Measurements from ENCODE around the gene FRAS1. TPM values are rescaled to one million over a fixed set of nuclear protein-coding genes. Genes with fewer than 3 reads are reported as not detected.

The FRAS1 gene
- total and polyA plus RNA-seq, 2 of the 8 experiments (the other 6 are each of a cell fraction or from before 2014, with no cell fraction given), result 38.5 to 109 TPM

DNA sequence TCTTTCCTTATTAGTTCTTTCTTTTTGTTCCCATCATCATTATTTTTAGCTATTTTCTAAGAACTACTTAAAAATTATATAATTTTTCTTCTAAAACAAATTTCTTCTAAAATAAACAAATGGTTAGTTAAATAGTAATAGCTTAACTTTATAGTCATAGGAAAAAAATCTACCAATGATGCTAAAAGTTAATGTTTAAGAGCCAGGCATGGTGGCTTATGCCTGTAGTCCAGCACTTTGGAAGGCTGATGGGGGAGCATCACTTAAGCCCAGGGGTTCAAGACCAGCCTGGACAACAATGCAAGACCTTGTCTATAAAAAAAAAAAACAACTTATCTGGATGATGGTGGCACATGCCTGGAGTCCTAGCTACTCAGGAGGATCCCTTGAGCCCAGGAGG, 367.3 kb downstream of the FRAS1 start:
- H4K20me1 ChIP-seq (replicated peaks in 1 of 2; ENCODE audit: control insufficient read depth in 1 of 2, insufficient read depth in 2 of 2, low read length in 2 of 2), result no peaks in the 10 kb centered on the region
- ChIA-PET CTCF (ENCODE audit: partially characterized antibody) (no interaction called here), POLR2A (ENCODE audit: partially characterized antibody) (interaction anchor here (0.6 kb wide), 1 partner anchor 185 kb away, joined by 4 read pairs; no protein-coding TSS in a partner anchor)
- no peak overlapping the region for H2BK120ac ChIP-seq (replicated peaks; ENCODE audit: low read depth, low read length)
- DNase-seq (ENCODE audit: low read depth in 1 of 2, low spot score in 2 of 2) (no peak), FAIRE-seq (no peak)
- no peak overlapping the region for H3K4me3 ChIP-seq (ENCODE audit: extremely low read depth in 1 of 4, insufficient read depth in 2 of 4, low read depth in 3 of 4, low read length in 4 of 4)
- no peaks in the 10 kb centered on the region for H3K4me1 ChIP-seq (replicated peaks in 1 of 4; ENCODE audit: control insufficient read depth in 3 of 4, insufficient read depth in 4 of 4, low read length in 3 of 4)
- H2BK20ac ChIP-seq (ENCODE audit: low read length), result no peak overlapping the region
- H3K9ac ChIP-seq (replicated peaks in 1 of 4; ENCODE audit: extremely low read depth in 1 of 4, low read depth in 3 of 4, low read length in 3 of 4), result no peak overlapping the region
- no peak overlapping the region for H2BK12ac ChIP-seq (ENCODE audit: low read depth, low read length)
- H4K91ac ChIP-seq (replicated peaks; ENCODE audit: insufficient read length, low read length), result no peak overlapping the region
- no peak overlapping the region for H3K56ac ChIP-seq (replicated peaks; ENCODE audit: insufficient read length, low read depth, low read length)
- H3K36me3 ChIP-seq (ENCODE audit: control insufficient read depth in 2 of 4, insufficient read depth in 4 of 4, low read length in 3 of 4), result peaks cover 13 to 62% (median 47%) of the 10 kb centered on the region in 4 experiments
- no peak overlapping the region for H3K23ac ChIP-seq (ENCODE audit: insufficient read length)
- no peak overlapping the region for H2BK15ac ChIP-seq (ENCODE audit: low read length)
- H4K8ac ChIP-seq (ENCODE audit: extremely low read depth, insufficient read depth, low read length), result no peak overlapping the region
- no peaks in the 10 kb centered on the region for H3K9me3 ChIP-seq (ENCODE audit: insufficient read depth in 2 of 2, low read depth in 1 of 2, low read length in 1 of 2)
- H3K27me3 ChIP-seq (replicated peaks in 1 of 4; ENCODE audit: control insufficient read depth in 3 of 4, extremely low read depth in 1 of 4, insufficient read depth in 3 of 4, low read length in 3 of 4), result no peaks in the 10 kb centered on the region
- no peak overlapping the region for H3K14ac ChIP-seq (ENCODE audit: insufficient read length)
- H3K4me2 ChIP-seq (ENCODE audit: insufficient read depth in 1 of 2, low read depth in 2 of 2, low read length in 2 of 2), result no peak overlapping the region
- H2AFZ ChIP-seq (ENCODE audit: low read length), result no peak overlapping the region
- H3K79me1 ChIP-seq (ENCODE audit: low read depth, low read length), result no peaks in the 10 kb centered on the region
- no peak overlapping the region for H3K27ac ChIP-seq (ENCODE audit: low read depth, low read length)
- no peak overlapping the region for H2AK5ac ChIP-seq (ENCODE audit: low read depth, low read length)
- no peak overlapping the region for H3K4ac ChIP-seq (replicated peaks; ENCODE audit: insufficient read length, low read depth, low read length)
- H4K5ac ChIP-seq (ENCODE audit: insufficient read length, low read depth, low read length), result no peak overlapping the region
- TF ChIP-seq SP2 (IDR thresholded peaks at IDR 0.05; ENCODE audit: low read length) (no peak), RXRA (IDR thresholded peaks at IDR 0.05; ENCODE audit: insufficient read depth, low read depth, low read length) (no peak), HDAC2 (IDR thresholded peaks at IDR 0.05; ENCODE audit: borderline replicate concordance in 1 of 2, low read depth in 2 of 2, low read length in 2 of 2) (no peak), FOSL1 (IDR thresholded peaks at IDR 0.05; ENCODE audit: insufficient read depth, low read depth, low read length) (no peak), TAF1 (IDR thresholded peaks at IDR 0.05; ENCODE audit: low read depth, low read length) (no peak), POU5F1 (IDR thresholded peaks at IDR 0.05; ENCODE audit: low read depth, low read length) (no peak)
- TF ChIP-seq, protein P1, sequence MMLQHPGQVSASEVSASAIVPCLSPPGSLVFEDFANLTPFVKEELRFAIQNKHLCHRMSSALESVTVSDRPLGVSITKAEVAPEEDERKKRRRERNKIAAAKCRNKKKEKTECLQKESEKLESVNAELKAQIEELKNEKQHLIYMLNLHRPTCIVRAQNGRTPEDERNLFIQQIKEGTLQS (IDR thresholded peaks at IDR 0.05; ENCODE audit: insufficient read depth, low read depth, low read length), result no peak
- no peaks in the 10 kb centered on the region for H3K23me2 ChIP-seq (ENCODE audit: low read depth, low read length)
- no peak overlapping the region for H3K18ac ChIP-seq (ENCODE audit: extremely low read depth, low read length)
- H2BK5ac ChIP-seq (ENCODE audit: low read depth, low read length), result no peak overlapping the region
- H3K79me2 ChIP-seq (ENCODE audit: control insufficient read depth in 1 of 2, insufficient read depth in 2 of 2, low read length in 2 of 2), result no peaks in the 10 kb centered on the region

Measured in H1 (cell line).